K562 (cell line): Measurements from ENCODE around the gene PPP1R13L. TPM values are rescaled to one million over a fixed set of nuclear protein-coding genes. Genes with fewer than 3 reads are reported as not detected.

Experiments used
- FOXJ2 ChIP-seq: fragments of 200-800 bp; sonication (Bioruptor generic); IDR thresholded peaks from 2 replicates; pipeline ENCODE4 v1.6.1; 2016; ENCODE audit warnings: missing genetic modification characterization, missing compliant biosample characterization
- MED1 ChIP-seq: sonication (generic); formaldehyde crosslinking; IDR thresholded peaks from 2 replicates; pipeline ENCODE4 v1.8.1; 2023; ENCODE audit warnings: missing genetic modification reagents, borderline replicate concordance
- MEF2A ChIP-seq: IDR thresholded peaks from 2 replicates; pipeline ENCODE4 v1.6.1; 2011; ENCODE audit warnings: low read depth, mild to moderate bottlenecking, low read length, moderate library complexity; ENCODE audit not compliant: control insufficient read depth
- MGA ChIP-seq: fragments of 450-650 bp; IDR thresholded peaks from 2 replicates; pipeline ENCODE4 v1.6.1; 2016; ENCODE audit warnings: mild to moderate bottlenecking, moderate library complexity
- MYC ChIP-seq, 2 experiments: fragments of 250-450 bp in 1 of 2; sonication (Bioruptor Pico) in 1 of 2; IDR thresholded peaks; 2 replicates each; pipeline versions ENCODE4 v1.5.1 to v1.6.1; 2012 to 2021; ENCODE audit warnings: low read depth in 2 of 2, borderline replicate concordance in 1 of 2, improper control_type of control experiment in 1 of 2, low read length in 1 of 2, mild to moderate bottlenecking in 1 of 2, moderate library complexity in 1 of 2
- NFATC3 ChIP-seq: fragments of 450-650 bp; IDR thresholded peaks from 2 replicates; pipeline ENCODE4 v1.6.1; 2017; ENCODE audit warnings: mild to moderate bottlenecking
- ZNF12 ChIP-seq: sonication (generic); formaldehyde crosslinking; IDR thresholded peaks from 2 replicates; pipeline ENCODE4 v1.4.0; 2020; ENCODE audit warnings: mild to moderate bottlenecking, missing genetic modification reagents
- ZNF318 ChIP-seq, 2 experiments: fragments of 450-650 bp; IDR thresholded peaks; 2 replicates each; pipeline ENCODE4 v1.6.1; 2016; ENCODE audit warnings: mild to moderate bottlenecking in 2 of 2, borderline replicate concordance in 1 of 2, low read depth in 1 of 2, moderate library complexity in 1 of 2
- polyA plus RNA-seq, 8 experiments: library from polyadenylated mRNA; depleted of rRNA in 4 of 8; stranded (reverse) in 5 of 8; unstranded in 3 of 8; fragments of >200 nt; fragmentation: Nextera tagmentation in 2 of 8; fragmentation: Illumina TruSeq in 1 of 8; extraction: Ambion mirVana in 2 of 8; extraction: Trizol in 1 of 8; gene quantifications; 2 replicates each; pipeline versions ENCODE4 v1.2.1 to v1.2.3, GENCODE V29; 2011 to 2014; ENCODE audit warnings: inconsistent platforms in 1 of 8, missing spikeins in 1 of 8
- total RNA-seq, 7 experiments: library from RNA; depleted of rRNA in 6 of 7; stranded (reverse); fragments of >200 nt in 6 of 7; fragmentation: Illumina TruSeq in 2 of 7; extraction: Trizol in 2 of 7; gene quantifications; 2 replicates each; pipeline versions ENCODE4 v1.2.1 to v1.2.3, GENCODE V29; 2011 to 2021; ENCODE audit warnings: low replicate concordance in 1 of 7

PPP1R13L gene
- total and polyA plus RNA-seq, 9 of the 15 experiments (the other 6 are each of a cell fraction or from before 2014, with no cell fraction given) = 0.32 to 6.7 (median 2.0) TPM

- TF ChIP-seq MGA (no peak), MED1 (CRISPR knock-in tag) (no peak), MEF2A (no peak), NFATC3 (no peak), MYC (IDR thresholded peaks at IDR 0.05; ENCODE audit: low read depth, low read length) (no peak), MYC (CRISPR knock-in tag; IDR thresholded peaks at IDR 0.05; ENCODE audit: borderline replicate concordance, low read depth) (no peak), FOXJ2 (tag) (no peak), ZNF12 (CRISPR knock-in tag) (no peak), ZNF318 (IDR thresholded peaks at IDR 0.05; ENCODE audit: borderline replicate concordance in 1 of 2, low read depth in 1 of 2) (no peak)
Observed at GRCh38 chr19:45446295-45446694, 41.4 kb upstream of the PPP1R13L start (continued).
